ENCODE measurements around the gene GORASP1.

The GORASP1 gene

DNA sequence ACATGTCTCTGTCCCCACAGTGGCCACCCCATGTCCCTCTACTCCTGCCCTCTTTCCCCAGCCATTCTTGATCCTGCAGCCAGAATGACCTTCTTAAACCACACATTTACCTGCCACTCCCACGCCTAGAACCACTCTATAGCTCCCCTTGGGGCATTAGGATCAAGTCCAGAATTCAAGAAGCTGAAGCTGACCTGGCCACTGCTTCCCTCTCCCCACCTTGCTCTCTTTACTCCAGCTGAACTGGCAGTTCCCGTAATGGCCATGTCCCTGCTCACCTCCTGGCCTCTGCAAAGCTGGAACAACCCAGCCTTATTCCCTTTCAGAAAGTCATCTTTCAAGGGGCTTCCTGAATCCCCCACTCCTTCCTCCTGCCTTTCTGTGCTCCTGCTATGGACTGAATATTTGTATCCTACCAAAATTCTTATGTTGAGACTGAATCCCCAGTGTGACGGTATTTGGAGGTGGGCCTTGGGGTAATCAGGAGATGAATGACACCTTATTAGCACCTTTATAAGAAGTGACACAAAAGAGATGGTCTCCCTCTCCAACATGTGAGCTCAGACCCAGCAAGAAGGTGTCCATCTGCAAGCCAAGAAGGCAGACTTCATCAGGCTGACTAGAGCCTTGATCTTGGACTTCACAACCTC is 42.2 kb upstream of the GORASP1 start:
- H3K4me3 ChIP-seq (ENCODE audit: low read depth, low read length): no peak overlapping the region
- TF ChIP-seq, protein P1, sequence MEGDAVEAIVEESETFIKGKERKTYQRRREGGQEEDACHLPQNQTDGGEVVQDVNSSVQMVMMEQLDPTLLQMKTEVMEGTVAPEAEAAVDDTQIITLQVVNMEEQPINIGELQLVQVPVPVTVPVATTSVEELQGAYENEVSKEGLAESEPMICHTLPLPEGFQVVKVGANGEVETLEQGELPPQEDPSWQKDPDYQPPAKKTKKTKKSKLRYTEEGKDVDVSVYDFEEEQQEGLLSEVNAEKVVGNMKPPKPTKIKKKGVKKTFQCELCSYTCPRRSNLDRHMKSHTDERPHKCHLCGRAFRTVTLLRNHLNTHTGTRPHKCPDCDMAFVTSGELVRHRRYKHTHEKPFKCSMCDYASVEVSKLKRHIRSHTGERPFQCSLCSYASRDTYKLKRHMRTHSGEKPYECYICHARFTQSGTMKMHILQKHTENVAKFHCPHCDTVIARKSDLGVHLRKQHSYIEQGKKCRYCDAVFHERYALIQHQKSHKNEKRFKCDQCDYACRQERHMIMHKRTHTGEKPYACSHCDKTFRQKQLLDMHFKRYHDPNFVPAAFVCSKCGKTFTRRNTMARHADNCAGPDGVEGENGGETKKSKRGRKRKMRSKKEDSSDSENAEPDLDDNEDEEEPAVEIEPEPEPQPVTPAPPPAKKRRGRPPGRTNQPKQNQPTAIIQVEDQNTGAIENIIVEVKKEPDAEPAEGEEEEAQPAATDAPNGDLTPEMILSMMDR (IDR thresholded peaks at IDR 0.05; ENCODE audit: low read depth, low read length): no peak

DNA sequence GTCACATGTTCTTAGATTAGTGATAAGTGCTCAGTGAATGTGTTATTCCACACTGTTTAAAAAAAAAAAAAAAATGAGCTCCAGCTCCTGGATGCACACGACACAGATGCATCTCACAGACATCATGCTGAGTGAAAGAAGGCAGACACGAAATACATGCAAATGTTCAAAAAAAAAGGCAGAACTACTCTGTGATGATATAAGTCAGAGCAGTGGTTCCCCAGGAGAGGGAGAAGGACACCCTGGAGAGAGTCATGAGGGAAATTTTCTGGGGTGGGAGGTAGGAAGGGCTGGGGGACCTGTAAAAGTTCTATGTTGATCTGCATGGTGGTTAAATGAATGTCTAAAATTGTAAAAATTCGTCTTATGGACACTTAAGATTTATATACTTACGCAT is 41.6 kb upstream of the GORASP1 start:
- H3K4me3 ChIP-seq (ENCODE audit: low read depth, low read length): no peak overlapping the region
- TF ChIP-seq, protein P1 (IDR thresholded peaks at IDR 0.05; ENCODE audit: low read depth, low read length): no peak

DNA sequence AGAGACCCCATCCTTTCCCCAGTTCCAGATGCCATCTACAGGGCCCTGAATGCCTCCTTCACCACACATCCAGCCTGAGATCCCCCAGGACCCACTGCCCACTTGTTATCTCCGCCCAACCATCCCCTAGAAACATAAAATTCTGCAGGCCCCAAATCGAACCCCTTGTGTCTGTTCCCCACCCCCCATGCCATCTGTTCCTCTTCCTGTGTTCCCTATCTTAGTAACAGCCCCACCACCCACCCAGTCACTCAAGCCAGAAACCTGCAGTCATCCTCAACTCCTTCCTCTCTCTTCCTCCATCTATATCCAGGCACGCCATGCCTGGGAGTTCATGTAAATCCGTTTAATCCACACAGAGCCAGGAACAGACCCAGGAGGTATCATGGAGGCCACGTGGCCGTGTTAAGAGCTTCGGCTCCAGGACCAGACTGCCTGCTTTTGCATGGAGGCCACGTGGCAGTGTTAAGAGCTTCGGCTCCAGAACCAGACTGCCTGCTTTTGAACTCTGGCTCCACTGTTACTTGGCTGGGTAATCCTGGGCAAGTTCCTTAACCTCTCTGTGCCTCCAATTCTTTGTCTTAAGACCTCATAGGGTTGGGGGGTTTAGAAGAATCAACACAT is 41.1 kb upstream of the GORASP1 start:
- no peak overlapping the region; the same call in 1 of the 2 replicates for H3K4me3 ChIP-seq (ENCODE audit: low read depth, low read length)
- TF ChIP-seq, protein P1 (IDR thresholded peaks at IDR 0.05; ENCODE audit: low read depth, low read length): no peak

DNA sequence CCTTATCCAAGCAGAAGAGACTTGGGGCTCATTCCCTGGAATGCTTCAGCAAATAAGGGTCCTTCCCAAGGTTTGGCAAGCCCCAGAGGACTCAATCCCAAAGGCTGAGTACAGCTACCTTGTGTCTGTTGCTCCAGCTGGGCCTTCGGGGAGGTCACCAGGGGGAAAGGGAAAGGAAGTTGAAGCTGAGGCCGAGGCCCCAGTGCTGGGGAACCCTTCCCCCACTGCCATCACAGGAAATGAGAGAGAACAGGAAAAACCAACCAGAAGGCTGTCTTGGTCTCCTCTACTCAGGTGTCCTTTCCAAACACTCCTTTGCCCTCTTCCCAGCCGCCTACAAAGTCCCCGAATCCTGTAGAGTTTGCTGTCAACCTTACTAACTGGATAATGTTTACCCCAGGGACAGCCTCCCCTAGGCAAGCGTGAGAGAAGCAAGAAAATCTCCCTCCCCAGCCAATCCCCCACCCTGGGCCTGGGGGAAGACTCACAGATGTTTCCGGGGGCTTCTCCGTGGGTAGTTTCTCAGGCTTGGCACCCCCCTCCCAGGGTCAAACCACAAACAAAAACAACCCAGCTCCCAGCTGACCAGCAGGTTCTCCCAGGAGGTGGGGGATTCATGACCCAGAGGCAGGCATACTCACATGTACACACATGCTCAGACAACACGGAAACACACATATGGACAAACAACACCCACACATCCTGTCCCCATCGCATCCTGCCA is 40.4 kb upstream of the GORASP1 start:
- TF ChIP-seq, protein P1 (IDR thresholded peaks at IDR 0.05; ENCODE audit: low read depth, low read length): no peak
- H3K4me3 ChIP-seq (ENCODE audit: low read depth, low read length): peak overlapping the region; percentile 35

DNA sequence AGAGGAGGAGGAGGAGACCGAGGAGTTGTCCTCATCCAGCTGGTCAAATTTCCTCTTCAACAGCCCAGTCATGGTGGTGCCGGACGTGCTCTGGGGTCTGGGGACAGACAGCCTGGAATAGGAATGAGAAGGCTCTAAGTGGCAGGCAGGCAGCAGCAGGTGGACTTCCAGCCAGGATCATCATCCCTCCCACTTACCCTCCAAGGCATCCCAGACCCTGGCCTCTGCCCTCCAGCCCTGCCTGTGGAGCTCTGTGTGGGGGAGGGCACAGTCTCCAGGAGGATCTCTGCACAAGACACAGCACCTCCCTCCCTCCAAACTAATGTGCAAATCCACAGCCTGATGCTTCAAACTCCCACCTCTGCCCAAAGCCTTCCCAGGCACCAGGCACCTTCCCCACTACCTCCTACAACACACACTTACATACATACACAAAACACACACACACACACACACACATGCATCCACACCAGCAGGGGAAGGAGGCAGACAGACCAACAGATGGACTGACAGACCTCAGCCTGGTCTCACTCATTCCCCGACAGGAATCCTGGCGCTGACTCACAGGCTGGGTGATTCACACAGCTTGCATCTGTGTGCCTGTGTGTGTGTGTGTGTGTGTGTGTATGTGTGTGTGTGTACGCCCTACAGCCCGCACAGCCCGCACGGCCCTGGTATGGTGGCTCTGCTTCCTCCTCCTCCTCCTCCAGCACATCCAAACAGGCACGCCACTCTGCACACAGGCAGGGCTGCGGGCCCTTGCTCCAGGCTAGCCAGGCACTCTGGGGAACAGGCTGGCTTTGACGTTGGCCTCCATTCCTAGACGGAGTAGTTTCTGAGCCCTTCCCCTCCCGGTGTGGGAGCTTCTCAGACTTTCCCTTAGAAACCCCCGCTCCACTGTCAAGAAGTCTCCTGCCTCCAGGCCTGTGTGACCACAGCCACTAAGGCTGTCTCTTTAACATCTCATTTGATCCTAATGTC is 39.5 kb upstream of the GORASP1 start:
- peak overlapping the region; percentile 35 for H3K4me3 ChIP-seq (ENCODE audit: low read depth, low read length)

GRCh38 chr3:39146083-39146501 is 38.7 kb upstream of the GORASP1 start:
- TF ChIP-seq, protein P1 (IDR thresholded peaks at IDR 0.05; ENCODE audit: low read depth, low read length): no peak
- H3K4me3 ChIP-seq (ENCODE audit: low read depth, low read length): no peak overlapping the region

More for the DNA sequence above, 39.5 kb upstream of the GORASP1 start:
- TF ChIP-seq, protein P1 (IDR thresholded peaks at IDR 0.05; ENCODE audit: low read depth, low read length): no peak

Data from WI38 (cell line).